ENCODE results near the gene CCDC69.

GRCh38 chr5:151139015-151139414 is 84.9 kb downstream of the CCDC69 start:
- TF ChIP-seq CTCF (IDR thresholded peaks at IDR 0.05; ENCODE audit: insufficient read depth, low read length, poor library complexity, severe bottlenecking) (no peak), EZH2phosphoT487 (conservative IDR thresholded peaks at IDR 0.05; ENCODE audit: low read length) (no peak)
